Mesenchymal stem cell (in vitro differentiated cells and primary cell): ENCODE measurements around the gene ADPRH.

ENCODE experiments used
- DNase-seq: peaks from one replicate; pipeline ENCODE4 v3.0.0-alpha.2; 2013
- H2AFZ ChIP-seq: one replicate; pipeline ENCODE4 v1.6.1; 2013; ENCODE audit warnings: low read depth, mild to moderate bottlenecking, control low read depth, inconsistent platforms, low read length, moderate library complexity
- H2AK5ac ChIP-seq: 2 replicates; pipeline ENCODE4 v1.6.1; 2013; ENCODE audit warnings: low read length, moderate library complexity, mild to moderate bottlenecking, inconsistent platforms; ENCODE audit not compliant: severe bottlenecking
- H2BK120ac ChIP-seq: one replicate; pipeline ENCODE4 v1.6.1; 2013; ENCODE audit warnings: low read depth, mild to moderate bottlenecking, inconsistent platforms, low read length, moderate library complexity
- H2BK12ac ChIP-seq, 2 experiments: one replicate each; pipeline ENCODE4 v1.6.1; 2013; ENCODE audit warnings: inconsistent platforms in 2 of 2, low read length in 2 of 2, mild to moderate bottlenecking in 2 of 2, moderate library complexity in 2 of 2, control low read depth in 1 of 2
- H2BK15ac ChIP-seq: one replicate; pipeline ENCODE4 v1.6.1; 2013; ENCODE audit warnings: mild to moderate bottlenecking, low read depth, inconsistent platforms; ENCODE audit not compliant: poor library complexity, severe bottlenecking
- H2BK5ac ChIP-seq: 2 replicates; pipeline ENCODE4 v1.6.1; 2013; ENCODE audit warnings: low read depth, mild to moderate bottlenecking, low read length, control low read depth, inconsistent platforms; ENCODE audit not compliant: poor library complexity, severe bottlenecking
- H3K14ac ChIP-seq, 2 experiments: one replicate each; pipeline ENCODE4 v1.6.1; 2013; ENCODE audit warnings: inconsistent platforms in 2 of 2, low read length in 2 of 2, control low read depth in 1 of 2, mild to moderate bottlenecking in 1 of 2, moderate library complexity in 1 of 2
- H3K18ac ChIP-seq, 2 experiments: one replicate each; pipeline ENCODE4 v1.6.1; 2013; ENCODE audit warnings: inconsistent platforms in 2 of 2, low read length in 2 of 2, control low read depth in 1 of 2, low read depth in 1 of 2, mild to moderate bottlenecking in 1 of 2
- H3K23ac ChIP-seq, 2 experiments: one replicate each; pipeline ENCODE4 v1.6.1; 2013; ENCODE audit warnings: inconsistent platforms in 2 of 2, low read length in 2 of 2, mild to moderate bottlenecking in 2 of 2, moderate library complexity in 2 of 2, control low read depth in 1 of 2
- H3K27ac ChIP-seq: 2 replicates; pipeline ENCODE4 v1.5.1; 2013; ENCODE audit warnings: mild to moderate bottlenecking, moderate library complexity, low read length, control low read depth, inconsistent platforms; ENCODE audit not compliant: poor library complexity, severe bottlenecking
- H3K27me3 ChIP-seq, 2 experiments: 2 replicates each; pipeline versions ENCODE4 v1.6.1 to v1.7.0; 2013; ENCODE audit warnings: low read length in 2 of 2, mild to moderate bottlenecking in 2 of 2, moderate library complexity in 2 of 2, control low read depth in 1 of 2, inconsistent platforms in 1 of 2; ENCODE audit not compliant: control insufficient read depth in 1 of 2, insufficient read depth in 1 of 2
- H3K36me3 ChIP-seq, 2 experiments: 2 replicates each; pipeline versions ENCODE4 v1.6.1 to v1.7.0; 2013; ENCODE audit warnings: low read length in 2 of 2, control low read depth in 1 of 2, inconsistent platforms in 1 of 2, low read depth in 1 of 2, mild to moderate bottlenecking in 1 of 2; ENCODE audit not compliant: insufficient read depth in 2 of 2, control insufficient read depth in 1 of 2
- H3K4ac ChIP-seq, 2 experiments: one replicate each; pipeline ENCODE4 v1.6.1; 2013; ENCODE audit warnings: inconsistent platforms in 2 of 2, low read length in 2 of 2, mild to moderate bottlenecking in 2 of 2, moderate library complexity in 2 of 2, control low read depth in 1 of 2, low read depth in 1 of 2
- H3K4me1 ChIP-seq: 2 replicates; pipeline ENCODE4 v1.6.1; 2013; ENCODE audit warnings: low read depth, low read length, control low read depth; ENCODE audit not compliant: control insufficient read depth, insufficient read depth
- H3K4me2 ChIP-seq: 2 replicates; pipeline ENCODE4 v1.6.1; 2013; ENCODE audit warnings: low read length, mild to moderate bottlenecking, inconsistent platforms; ENCODE audit not compliant: poor library complexity, severe bottlenecking
- H3K4me3 ChIP-seq, 2 experiments: 2 replicates each; pipeline versions ENCODE4 v1.5.1 to v1.7.0; 2013; ENCODE audit warnings: low read length in 2 of 2, mild to moderate bottlenecking in 2 of 2, control low read depth in 1 of 2, low read depth in 1 of 2; ENCODE audit not compliant: insufficient read depth in 1 of 2
- H3K79me1 ChIP-seq: replicated peaks from 2 replicates; pipeline ENCODE4 v1.6.1; 2013; ENCODE audit warnings: mild to moderate bottlenecking, control low read depth, low read length, inconsistent platforms; ENCODE audit not compliant: poor library complexity, severe bottlenecking
- H3K9ac ChIP-seq: 2 replicates; pipeline ENCODE4 v1.7.0; 2013; ENCODE audit warnings: mild to moderate bottlenecking, low read length, moderate library complexity
- H3K9me3 ChIP-seq: 2 replicates; pipeline ENCODE4 v1.7.0; 2013; ENCODE audit warnings: mild to moderate bottlenecking, low read length; ENCODE audit not compliant: control insufficient read depth
- H4K8ac ChIP-seq: one replicate; pipeline ENCODE4 v1.6.1; 2013; ENCODE audit warnings: inconsistent platforms, mild to moderate bottlenecking, low read length, moderate library complexity
- H4K91ac ChIP-seq: one replicate; pipeline ENCODE4 v1.6.1; 2013; ENCODE audit warnings: mild to moderate bottlenecking, low read length, inconsistent platforms
- WGBS: methylation state at CpG from one replicate; pipeline ENCODE4 v1.1.7; 2013; ENCODE audit warnings: mixed read lengths; 5-methylcytosine and 5-hydroxymethylcytosine counted together

Gene ADPRH

DNA sequence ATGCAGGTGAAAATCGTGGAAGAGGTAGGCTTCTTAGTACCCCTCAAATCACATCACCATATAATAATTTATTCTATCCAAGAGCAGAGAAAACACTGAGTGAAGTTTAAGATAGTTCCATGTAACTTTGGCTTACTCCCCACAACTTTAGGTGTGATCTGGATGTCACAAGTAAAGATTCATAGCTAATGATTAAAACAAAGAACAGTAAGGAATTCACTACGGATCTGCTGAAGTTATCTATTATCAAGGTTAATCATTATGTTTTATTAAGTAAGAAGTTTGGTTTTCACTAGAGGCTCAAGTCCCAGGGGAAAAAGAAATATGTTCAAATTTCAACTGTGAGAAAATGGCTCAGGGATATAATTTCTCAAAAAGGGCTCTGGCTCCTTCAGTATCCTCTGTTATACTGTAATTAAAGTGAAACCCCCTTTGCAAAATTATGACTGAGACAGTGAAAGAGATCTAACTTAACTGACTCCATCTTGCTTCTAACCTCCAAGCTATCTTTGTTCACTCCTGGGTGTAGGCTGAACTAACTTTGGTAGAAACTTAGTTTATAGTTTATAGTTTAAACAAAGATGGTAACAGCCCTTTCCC, 37.0 kb upstream of the ADPRH start:
- H3K79me1 ChIP-seq: no peaks in the 10 kb centered on the region
- peak overlapping the region; percentile 58 for H3K27ac ChIP-seq
- no peaks in the 10 kb centered on the region for H3K36me3 ChIP-seq
- no peak overlapping the region for H2BK12ac ChIP-seq
- H2AFZ ChIP-seq: no peak overlapping the region
- no peak overlapping the region for H3K4me3 ChIP-seq
- peak overlapping the region; percentile 53 for H2BK5ac ChIP-seq
- no peaks in the 10 kb centered on the region for H3K27me3 ChIP-seq
- H3K23ac ChIP-seq: no peak overlapping the region
- H3K4ac ChIP-seq: no peak overlapping the region
- H2BK15ac ChIP-seq: no peak overlapping the region
- H3K4me1 ChIP-seq: peaks cover 1% of the 10 kb centered on the region
- DNase-seq: no peak
- H2AK5ac ChIP-seq: no peak overlapping the region
- no peak overlapping the region for H2BK120ac ChIP-seq
- H3K4me2 ChIP-seq: no peak overlapping the region
- H4K8ac ChIP-seq: no peak overlapping the region
- H3K18ac ChIP-seq: no peak overlapping the region
- H3K9me3 ChIP-seq: no peaks in the 10 kb centered on the region
- no peak overlapping the region for H3K14ac ChIP-seq
- no peak overlapping the region for H3K9ac ChIP-seq
- WGBS: no CpG with 5 or more reads among the region's 2 CpGs
- H4K91ac ChIP-seq: no peak overlapping the region

DNA sequence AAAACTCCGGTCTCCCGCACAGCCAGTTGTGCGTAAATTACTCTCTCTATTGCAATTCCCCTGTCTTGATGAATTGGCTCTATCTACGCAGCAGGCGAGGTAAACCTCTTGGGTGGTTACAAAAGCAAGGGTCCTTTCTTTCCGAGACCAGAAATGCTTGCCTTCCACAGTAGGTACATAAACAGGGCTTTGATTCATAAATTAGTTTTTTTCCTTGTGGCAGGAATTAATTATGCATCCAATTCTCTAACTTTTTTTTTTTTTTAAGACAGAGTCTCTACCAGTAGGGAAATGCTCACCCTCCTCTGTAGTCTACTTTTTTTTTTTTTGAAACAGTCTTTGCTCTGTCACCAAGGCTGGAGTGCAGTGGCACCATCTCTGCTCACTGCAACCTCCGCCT, 36.1 kb upstream of the ADPRH start:
- WGBS: 97% methylated on average over 6 of the region's 7 CpGs

DNA sequence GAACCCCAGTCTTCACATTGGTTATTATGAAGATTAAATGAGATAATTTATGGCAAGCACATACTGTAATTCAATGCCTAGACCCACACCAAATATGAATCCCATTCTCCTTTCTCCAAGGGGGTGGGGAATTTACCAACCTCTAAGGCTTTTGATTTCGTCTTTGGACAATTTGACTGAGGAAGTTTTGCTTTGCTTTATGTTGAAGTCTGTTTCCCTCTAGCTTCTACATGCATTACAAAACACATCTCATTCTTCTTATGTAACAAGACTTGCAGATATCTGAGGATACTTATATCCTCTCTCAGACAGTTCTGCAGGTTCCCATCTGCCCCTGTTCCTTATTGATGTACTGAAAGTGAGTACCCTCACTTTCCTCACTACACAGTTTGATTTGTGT, 32.1 kb upstream of the ADPRH start:
- Histone ChIP-seq H3K9ac (no peak overlapping the region), H3K9me3 (no peaks in the 10 kb centered on the region), H4K8ac (no peak overlapping the region), H2AFZ (no peak overlapping the region), H3K4me1 (no peaks in the 10 kb centered on the region), H3K36me3 (no peaks in the 10 kb centered on the region), H4K91ac (no peak overlapping the region), H3K4me2 (no peak overlapping the region), H3K27ac (no peak overlapping the region), H3K14ac (no peak overlapping the region), H3K27me3 (no peaks in the 10 kb centered on the region), H3K4ac (no peak overlapping the region), H2AK5ac (no peak overlapping the region), H3K23ac (no peak overlapping the region), H2BK12ac (no peak overlapping the region), H2BK5ac (no peak overlapping the region), H3K4me3 (no peak overlapping the region), H2BK120ac (no peak overlapping the region), H3K79me1 (no peaks in the 10 kb centered on the region), H3K18ac (no peak overlapping the region), H2BK15ac (no peak overlapping the region)
- DNase-seq: no peak
- WGBS: no CpG with 5 or more reads among the region's 1 CpG

More for the DNA sequence above, 36.1 kb upstream of the ADPRH start:
- Histone ChIP-seq H3K4me2 (no peak overlapping the region), H3K9me3 (no peaks in the 10 kb centered on the region), H2AK5ac (peak overlapping the region; percentile 77), H3K79me1 (no peaks in the 10 kb centered on the region), H3K23ac (no peak overlapping the region), H2BK12ac (no peak overlapping the region), H3K14ac (no peak overlapping the region), H4K8ac (no peak overlapping the region), H2AFZ (no peak overlapping the region), H4K91ac (no peak overlapping the region), H2BK15ac (no peak overlapping the region), H3K4me1 (peaks cover 1% of the 10 kb centered on the region), H3K36me3 (no peaks in the 10 kb centered on the region), H3K4ac (no peak overlapping the region), H3K9ac (no peak overlapping the region), H2BK5ac (no peak overlapping the region), H3K4me3 (no peak overlapping the region), H3K27ac (no peak overlapping the region), H3K18ac (no peak overlapping the region), H3K27me3 (no peaks in the 10 kb centered on the region), H2BK120ac (no peak overlapping the region)
- DNase-seq: no peak

DNA sequence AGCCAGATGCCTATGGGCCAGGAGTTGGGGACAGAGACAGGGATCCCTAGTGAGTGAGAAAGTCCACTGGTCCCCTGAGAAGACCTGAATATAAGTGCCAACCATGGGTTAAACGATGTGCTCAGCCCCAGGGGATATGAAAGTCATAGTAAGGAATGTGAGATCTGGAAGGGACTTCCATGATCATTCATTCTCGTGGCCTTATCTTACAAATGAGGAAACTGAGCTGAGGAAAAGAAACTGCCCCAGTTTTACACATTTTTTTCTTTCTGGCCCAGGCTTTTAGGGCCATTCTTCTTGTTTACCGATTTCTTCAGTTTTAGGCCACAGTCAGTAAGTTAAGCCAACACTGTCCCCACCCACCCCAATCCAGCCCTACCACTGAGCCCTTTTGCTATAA, 31.0 kb upstream of the ADPRH start:
- Histone ChIP-seq H4K91ac (no peak overlapping the region), H3K36me3 (no peaks in the 10 kb centered on the region), H3K4me2 (no peak overlapping the region), H3K14ac (no peak overlapping the region), H2BK5ac (no peak overlapping the region), H2BK120ac (no peak overlapping the region), H3K79me1 (no peaks in the 10 kb centered on the region), H3K4me3 (no peak overlapping the region), H3K18ac (no peak overlapping the region), H3K27ac (no peak overlapping the region), H4K8ac (no peak overlapping the region), H2BK15ac (no peak overlapping the region), H2AFZ (no peak overlapping the region), H3K4me1 (no peaks in the 10 kb centered on the region), H3K23ac (no peak overlapping the region), H3K9me3 (no peaks in the 10 kb centered on the region), H2BK12ac (no peak overlapping the region), H3K27me3 (no peaks in the 10 kb centered on the region), H3K4ac (no peak overlapping the region), H2AK5ac (no peak overlapping the region), H3K9ac (no peak overlapping the region)
- WGBS: 76% methylated on average over 3 of the region's 3 CpGs
- no peak for DNase-seq
